Measurements from ENCODE around the gene SIRPA.

SIRPA gene

GRCh38 chr20:1927217-1927616 is 32.0 kb downstream of the SIRPA start:
- TF ChIP-seq MAX (IDR thresholded peaks at IDR 0.05) (no peak), USF1 (IDR thresholded peaks at IDR 0.05) (no peak), REST (IDR thresholded peaks at IDR 0.05; ENCODE audit: low read depth) (no peak), NFIC (IDR thresholded peaks at IDR 0.05) (no peak), ZBTB7A (IDR thresholded peaks at IDR 0.05; ENCODE audit: low read depth) (no peak), YY1 (IDR thresholded peaks at IDR 0.05; ENCODE audit: low read depth) (no peak), FOXM1 (IDR thresholded peaks at IDR 0.05; ENCODE audit: borderline replicate concordance, low read depth) (no peak), RAD21 (IDR thresholded peaks at IDR 0.05; ENCODE audit: low read depth) (no peak), EP300 (IDR thresholded peaks at IDR 0.05; ENCODE audit: borderline replicate concordance) (no peak), TAF1 (IDR thresholded peaks at IDR 0.05; ENCODE audit: low read depth) (no peak), EGR1 (IDR thresholded peaks at IDR 0.05) (no peak), CREB1 (IDR thresholded peaks at IDR 0.05; ENCODE audit: low read depth) (no peak), CEBPB (IDR thresholded peaks at IDR 0.05) (no peak), TCF12 (IDR thresholded peaks at IDR 0.05; ENCODE audit: low read depth) (no peak)

GRCh38 chr20:1928154-1928553 is 32.9 kb downstream of the SIRPA start:
- no peak for TF ChIP-seq CREB1 (IDR thresholded peaks at IDR 0.05; ENCODE audit: low read depth)
- TF ChIP-seq TCF12 (IDR thresholded peaks at IDR 0.05; ENCODE audit: low read depth) = no peak
- no peak for TF ChIP-seq USF1 (IDR thresholded peaks at IDR 0.05)
- no peak for TF ChIP-seq YY1 (IDR thresholded peaks at IDR 0.05; ENCODE audit: low read depth)
- no peak for TF ChIP-seq EP300 (IDR thresholded peaks at IDR 0.05; ENCODE audit: borderline replicate concordance)
- TF ChIP-seq ZBTB7A (IDR thresholded peaks at IDR 0.05; ENCODE audit: low read depth) = no peak
- TF ChIP-seq TEAD4 (IDR thresholded peaks at IDR 0.05) = no peak

- no peak for TF ChIP-seq REST (IDR thresholded peaks at IDR 0.05; ENCODE audit: low read depth)
- TF ChIP-seq EGR1 (IDR thresholded peaks at IDR 0.05) = no peak
- TF ChIP-seq TAF1 (IDR thresholded peaks at IDR 0.05; ENCODE audit: low read depth) = no peak
- TF ChIP-seq TCF12 (IDR thresholded peaks at IDR 0.05; ENCODE audit: low read depth) = no peak
- TF ChIP-seq FOXM1 (IDR thresholded peaks at IDR 0.05; ENCODE audit: borderline replicate concordance, low read depth) = no peak
- no peak for TF ChIP-seq NFIC (IDR thresholded peaks at IDR 0.05)
Measured at GRCh38 chr20:1928782-1929181, 33.6 kb downstream of the SIRPA start.

- TF ChIP-seq FOXM1 (IDR thresholded peaks at IDR 0.05; ENCODE audit: borderline replicate concordance, low read depth) (no peak), USF1 (IDR thresholded peaks at IDR 0.05) (no peak)
Measured at GRCh38 chr20:1929460-1929859, 34.3 kb downstream of the SIRPA start.

- TF ChIP-seq YY1 (IDR thresholded peaks at IDR 0.05; ENCODE audit: low read depth) (no peak), CREB1 (IDR thresholded peaks at IDR 0.05; ENCODE audit: low read depth) (no peak), ZBTB7A (IDR thresholded peaks at IDR 0.05; ENCODE audit: low read depth) (no peak), MAX (IDR thresholded peaks at IDR 0.05) (no peak), TAF1 (IDR thresholded peaks at IDR 0.05; ENCODE audit: low read depth) (no peak), CEBPB (IDR thresholded peaks at IDR 0.05) (no peak), FOXM1 (IDR thresholded peaks at IDR 0.05; ENCODE audit: borderline replicate concordance, low read depth) (no peak), USF1 (IDR thresholded peaks at IDR 0.05) (no peak), EP300 (IDR thresholded peaks at IDR 0.05; ENCODE audit: borderline replicate concordance) (no peak), REST (IDR thresholded peaks at IDR 0.05; ENCODE audit: low read depth) (no peak), TEAD4 (IDR thresholded peaks at IDR 0.05) (no peak), EGR1 (IDR thresholded peaks at IDR 0.05) (no peak), TCF12 (IDR thresholded peaks at IDR 0.05; ENCODE audit: low read depth) (no peak), RAD21 (IDR thresholded peaks at IDR 0.05; ENCODE audit: low read depth) (no peak), NFIC (IDR thresholded peaks at IDR 0.05) (no peak)
Measured at GRCh38 chr20:1930165-1930564, 35.0 kb downstream of the SIRPA start.
